NCI-H2196 (cell line): ENCODE results near the gene HIRIP3.
A peak's percentile ranks its signal among the peaks of the same experiment; 100 is the strongest.
"Not testable (repeated sequence)": the region's sequence is repeated elsewhere in the genome, so short reads cannot be mapped to it uniquely, and the experiment has no call there.

ENCODE experiments used
- DNase-seq: peaks from one replicate; lab custom pipeline; 2025; ENCODE audit not compliant: unreplicated experiment; lab: John Stamatoyannopoulos, UW

Gene HIRIP3

GRCh38 chr16:30017277-30017656 lies 21.9 kb upstream of the HIRIP3 start:
- no peak for DNase-seq

- DNase-seq: no peak
These were observed 21.3 kb upstream of the HIRIP3 start for GRCh38 chr16:30016555-30017276.

GRCh38 chr16:30015450-30015849 lies 20.0 kb upstream of the HIRIP3 start:
- DNase-seq: not testable (repeated sequence)

- not testable (repeated sequence) for DNase-seq
These were observed 17.2 kb upstream of the HIRIP3 start for GRCh38 chr16:30012598-30012997.

- no peak for DNase-seq
These were observed 16.5 kb upstream of the HIRIP3 start for GRCh38 chr16:30011714-30012504.

GRCh38 chr16:30010844-30011713 lies 15.7 kb upstream of the HIRIP3 start, which contains the start of gene DOC2A:
DOC2A (minus strand) TSS chr16:30011027; CDS start chr16:30010222, 805 bp downstream.
- peak; percentile 49 for DNase-seq

GRCh38 chr16:30009990-30010843 lies 14.8 kb upstream of the HIRIP3 start:
- DNase-seq: no peak

- DNase-seq: no peak
These were observed 13.9 kb upstream of the HIRIP3 start for GRCh38 chr16:30009085-30009862.

GRCh38 chr16:30007378-30007895 lies 12.0 kb upstream of the HIRIP3 start:
- DNase-seq: no peak

- DNase-seq: no peak
These were observed 11.4 kb upstream of the HIRIP3 start for GRCh38 chr16:30006659-30007377.

- no peak for DNase-seq
These were observed 10.7 kb upstream of the HIRIP3 start for GRCh38 chr16:30006095-30006473.

- peak; percentile 66 for DNase-seq
These were observed 10.1 kb upstream of the HIRIP3 start for GRCh38 chr16:30005341-30006094.

GRCh38 chr16:30004811-30005242 lies 9.4 kb upstream of the HIRIP3 start:
- peak; percentile 67 for DNase-seq

- DNase-seq: peak; percentile 80
These were observed 9.0 kb upstream of the HIRIP3 start for GRCh38 chr16:30004424-30004776.

GRCh38 chr16:30003670-30004423 lies 8.4 kb upstream of the HIRIP3 start:
- DNase-seq: peak; percentile 80

GRCh38 chr16:30002614-30003346 lies 7.4 kb upstream of the HIRIP3 start:
- no peak for DNase-seq
